T1000 (cell line): ENCODE results near the gene MND1.

Experiments
- DNase-seq: peaks from one replicate; lab custom pipeline; 2025; ENCODE audit warnings: mixed read lengths; lab: John Stamatoyannopoulos, UW

The MND1 gene

DNA sequence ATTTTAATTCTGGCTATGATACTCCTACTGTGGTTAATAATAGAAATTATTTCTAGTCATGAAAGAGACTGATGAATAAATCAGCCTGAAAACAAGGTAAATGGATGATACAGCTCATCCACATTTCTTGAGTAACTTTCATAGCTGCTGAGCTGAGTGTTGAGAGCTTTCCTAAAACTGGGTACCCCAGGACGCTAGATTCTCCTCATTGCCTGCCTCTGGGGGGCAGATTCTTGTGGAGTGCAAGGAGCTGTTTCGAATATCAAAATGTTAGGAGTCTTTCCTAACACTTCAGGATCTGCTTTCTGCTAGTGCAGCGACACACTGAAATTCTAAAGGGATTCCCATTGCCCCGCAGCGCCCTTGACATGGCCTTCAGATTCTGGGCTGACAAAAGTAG is 2.1 kb downstream of the MND1 start:
- no peak for DNase-seq

DNA sequence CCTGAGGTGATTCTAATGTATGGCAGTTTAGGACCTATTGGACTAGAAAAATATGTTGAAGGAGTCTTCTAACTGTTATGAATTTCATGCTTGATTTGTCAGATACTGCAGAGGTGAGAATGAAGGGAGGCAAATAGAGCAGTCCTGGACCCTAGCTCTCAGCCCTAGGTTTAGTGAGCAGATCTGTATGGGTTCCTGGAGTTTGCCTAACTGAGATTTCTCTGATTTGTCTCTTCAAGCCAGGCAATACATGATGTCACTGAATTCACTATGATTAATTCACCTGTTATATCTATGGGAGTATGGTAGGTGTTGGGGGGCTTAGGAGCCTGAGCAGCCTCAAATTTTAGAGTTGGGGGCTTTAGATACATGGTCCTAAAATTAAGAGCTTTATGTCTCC is 2.6 kb downstream of the MND1 start:
- no peak for DNase-seq

- DNase-seq, result no peak
These were observed 3.5 kb downstream of the MND1 start for GRCh38 chr4:153348006-153348405.

- DNase-seq, result no peak
These were observed 4.8 kb downstream of the MND1 start for GRCh38 chr4:153349206-153349805.

- no peak for DNase-seq
These were observed 17.7 kb downstream of the MND1 start for GRCh38 chr4:153362184-153362583.

DNA sequence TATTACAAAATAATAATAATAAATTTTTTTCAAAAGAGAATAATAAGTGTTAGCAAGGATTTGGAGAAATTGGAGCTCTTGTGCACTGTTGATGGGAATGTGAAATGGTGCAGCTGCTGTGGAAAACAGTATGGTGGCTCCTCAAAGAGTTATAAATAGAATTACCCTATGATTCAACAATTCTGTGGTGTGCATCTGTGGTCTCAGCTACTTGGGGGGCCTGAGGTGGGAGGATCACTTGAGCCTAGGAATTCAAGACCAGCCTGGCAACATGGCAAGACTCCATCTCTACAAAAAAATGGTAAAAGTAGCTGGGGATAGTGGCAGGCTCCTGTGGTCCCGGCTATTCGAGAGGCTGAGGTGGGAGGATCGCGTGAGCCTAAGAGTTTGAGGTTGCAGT is 19.6 kb downstream of the MND1 start:
- no peak for DNase-seq

DNA sequence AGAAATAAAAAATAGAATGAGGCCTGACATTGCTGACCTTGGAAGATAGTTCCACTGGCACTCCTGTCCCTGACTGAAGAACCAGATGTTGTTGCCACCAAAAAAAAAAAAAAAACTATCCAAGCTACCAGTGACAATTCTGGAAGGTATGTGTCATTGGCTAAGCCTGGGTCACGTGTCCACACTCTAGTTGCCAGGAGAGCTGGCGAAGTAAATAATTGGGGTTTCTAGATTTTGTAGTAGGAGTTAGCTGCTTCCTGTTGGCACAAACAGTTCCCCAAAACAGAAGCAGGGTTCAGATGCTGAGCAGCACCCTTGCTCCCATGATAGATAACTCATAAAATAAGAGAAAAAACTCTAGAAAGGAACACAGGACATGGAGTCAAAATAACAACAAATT is 20.5 kb downstream of the MND1 start:
- DNase-seq, result no peak

DNA sequence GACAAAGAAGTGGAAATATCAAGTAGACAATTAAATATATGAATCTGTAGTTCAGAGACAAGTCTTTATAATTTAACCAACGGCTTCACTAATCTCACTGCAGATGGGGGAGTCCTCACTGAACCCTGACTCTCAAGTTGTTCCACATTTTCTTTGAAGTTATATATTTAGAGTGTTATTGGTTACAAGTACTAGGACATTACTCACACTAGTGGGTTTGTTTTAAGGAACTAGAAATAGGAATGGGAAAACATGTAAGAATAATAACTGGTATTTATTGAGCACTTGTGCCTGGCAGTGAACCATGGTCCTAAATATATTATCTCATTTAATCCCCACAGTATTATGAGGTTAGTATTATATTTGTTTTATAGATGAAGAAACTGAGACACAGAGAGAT is 22.0 kb downstream of the MND1 start:
- DNase-seq, result no peak

DNA sequence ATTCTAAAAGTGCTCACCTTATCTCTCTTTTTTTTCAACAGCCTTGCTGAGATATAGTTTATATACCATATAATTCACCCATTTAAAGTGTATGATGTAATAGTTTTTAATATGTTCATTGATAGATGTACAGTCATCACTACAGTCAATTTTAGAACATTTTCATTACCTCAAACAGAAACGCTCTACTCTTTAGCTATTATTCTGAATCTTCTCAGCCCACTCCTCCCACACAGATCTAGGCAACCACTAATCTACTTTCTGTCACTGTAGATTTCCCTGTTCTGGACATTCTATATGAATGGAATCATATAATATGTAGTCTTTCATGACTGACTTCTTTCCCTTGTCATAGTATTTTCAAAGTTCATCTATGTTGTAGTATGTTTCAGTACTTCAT is 22.6 kb downstream of the MND1 start:
- DNase-seq, result no peak

DNA sequence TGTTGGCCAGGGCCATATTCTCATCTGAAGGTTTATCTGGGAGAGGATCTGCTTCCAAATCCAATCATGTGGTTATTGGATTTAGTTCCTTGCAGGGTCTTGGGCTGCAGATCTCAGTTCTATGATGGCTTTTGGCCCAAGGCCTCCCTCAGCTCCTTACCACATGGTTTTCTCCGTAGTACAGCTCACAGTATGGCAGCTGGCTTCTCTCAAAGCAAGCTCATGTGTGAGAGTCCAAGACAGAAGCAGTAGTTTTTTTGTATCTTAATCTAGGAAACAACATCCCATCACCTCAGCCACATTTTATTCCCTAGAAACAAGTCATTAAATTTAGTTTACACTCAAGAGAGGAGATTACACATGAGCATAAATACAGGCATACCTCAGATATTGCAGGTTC is 24.5 kb downstream of the MND1 start:
- DNase-seq, result no peak

DNA sequence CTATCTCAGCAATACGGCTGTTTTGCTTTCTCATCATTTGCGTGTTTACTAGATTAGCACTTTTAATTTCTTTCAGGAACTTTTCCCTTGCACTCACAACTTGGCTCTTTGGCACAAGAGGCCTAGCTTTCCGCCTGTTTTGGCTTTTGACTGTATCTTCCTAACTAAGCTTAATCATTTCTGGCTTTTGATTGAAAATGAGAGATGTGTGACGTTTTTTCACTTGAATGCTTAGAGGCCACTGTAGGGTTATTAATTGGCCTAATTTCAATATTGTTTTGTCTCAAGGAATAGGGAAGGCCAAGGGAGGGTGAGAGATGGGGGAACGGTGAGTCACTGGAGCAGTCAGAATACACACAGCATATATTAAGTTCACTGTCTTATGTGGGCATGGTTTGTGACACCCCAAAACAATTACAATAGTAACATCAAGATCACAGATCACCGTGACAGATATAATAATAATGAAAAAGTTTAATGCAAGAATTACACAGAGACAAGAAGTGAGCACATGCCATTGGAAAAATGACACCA is 27.3 kb downstream of the MND1 start:
- no peak for DNase-seq

DNA sequence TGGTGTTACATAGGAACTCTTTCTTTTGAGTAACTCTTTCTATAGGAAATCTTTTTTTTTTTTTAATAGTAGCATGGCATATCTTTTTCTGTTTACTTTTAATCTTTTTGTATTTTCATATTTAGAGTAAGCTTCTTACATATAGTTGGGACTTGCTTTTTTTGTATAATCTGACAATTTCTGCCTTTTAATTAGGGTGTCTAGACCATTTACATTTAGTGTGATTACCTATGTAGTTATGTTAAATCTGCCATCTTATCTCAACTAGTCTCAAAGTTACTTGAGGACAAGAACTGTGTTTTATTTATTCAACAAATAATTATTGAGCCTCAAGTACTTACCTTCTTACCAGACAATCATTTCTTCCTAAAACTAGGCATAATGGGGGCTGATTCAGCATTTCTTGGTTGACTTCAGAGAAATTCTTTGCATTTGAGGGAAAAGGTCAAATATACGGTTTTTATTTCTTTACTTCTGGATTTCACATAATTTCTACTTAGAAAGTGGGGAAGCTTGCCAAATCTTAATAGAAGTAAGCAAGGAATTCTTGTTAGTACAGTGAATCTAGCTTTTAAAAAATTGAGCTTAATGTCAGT is 28.6 kb downstream of the MND1 start:
- no peak for DNase-seq

DNA sequence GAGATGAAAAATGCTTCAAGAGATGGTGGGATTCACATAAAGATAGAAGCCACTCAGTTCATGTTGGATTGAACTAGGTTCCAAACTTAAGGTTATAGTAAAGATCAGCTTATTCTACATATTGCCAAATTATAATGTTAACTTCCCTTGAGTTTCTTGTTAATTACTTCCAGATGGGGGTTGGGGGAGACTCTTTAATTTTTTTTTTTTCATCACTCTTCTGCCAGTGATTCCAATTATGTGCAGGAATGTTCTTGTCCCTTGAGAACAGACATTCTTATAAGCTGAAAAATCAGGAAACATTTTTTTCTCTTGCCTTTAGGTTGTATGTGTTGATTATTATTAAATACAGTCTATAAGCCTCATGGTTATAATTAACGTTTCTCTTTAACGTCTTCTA is 30.0 kb downstream of the MND1 start:
- no peak for DNase-seq

DNA sequence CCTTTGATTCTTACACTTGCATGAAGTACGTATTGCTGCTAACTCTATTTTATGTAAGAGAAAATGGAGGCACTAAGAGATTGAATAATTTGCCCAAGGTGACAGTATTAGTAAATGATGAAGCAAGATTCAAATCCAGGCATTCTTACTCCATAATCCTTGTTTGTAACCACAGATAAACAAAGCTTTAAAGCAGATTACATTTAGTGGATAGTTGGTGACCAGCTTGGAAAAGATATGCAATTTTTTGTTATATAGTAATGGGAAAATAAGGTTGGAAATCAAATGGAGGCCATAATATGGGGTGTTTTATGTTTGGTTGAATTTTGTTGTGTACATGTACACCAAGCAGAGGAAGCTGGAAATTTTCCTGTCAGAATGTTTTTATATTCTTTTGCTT is 30.8 kb downstream of the MND1 start:
- no peak for DNase-seq

- no peak for DNase-seq
These were observed 38.6 kb downstream of the MND1 start for GRCh38 chr4:153383131-153383530.

DNA sequence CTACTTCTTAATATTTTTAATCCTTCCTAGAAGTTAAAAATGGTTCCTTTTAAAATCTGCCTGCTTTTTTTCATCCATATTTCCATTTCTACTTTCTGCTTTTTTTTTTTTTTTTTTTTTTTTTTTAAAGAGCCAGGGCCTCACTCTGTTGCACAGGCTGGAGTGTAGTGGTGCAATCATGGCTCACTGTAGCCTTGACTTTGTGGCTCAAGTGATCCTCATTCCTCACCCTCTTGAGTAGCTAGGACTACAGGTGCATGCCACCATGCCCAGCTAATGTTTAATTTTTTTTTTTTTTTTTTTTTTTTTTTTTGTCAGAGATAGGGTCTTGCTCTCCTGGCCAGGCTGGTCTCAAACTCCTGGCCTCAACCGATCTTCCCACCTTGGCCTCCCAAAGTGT is 39.7 kb downstream of the MND1 start:
- DNase-seq, result no peak

DNA sequence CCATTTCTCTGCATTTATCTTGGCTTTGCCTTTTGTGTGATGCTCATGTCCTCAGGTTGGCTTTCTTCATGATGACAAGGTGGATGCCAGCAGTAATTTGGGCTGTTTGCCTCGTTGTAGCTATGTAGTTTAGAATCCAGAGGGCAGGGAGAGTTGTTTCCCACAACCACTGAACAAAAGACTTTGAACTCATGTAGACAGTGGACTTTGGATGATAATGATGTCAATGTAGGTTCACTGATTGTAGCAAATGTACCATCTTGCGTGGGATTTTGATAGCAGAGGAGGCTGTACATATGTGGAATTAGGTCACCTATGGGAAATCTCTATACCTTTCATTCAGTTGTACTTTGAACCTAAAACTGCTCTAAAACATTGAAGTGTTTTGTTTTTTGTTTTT is 41.3 kb downstream of the MND1 start:
- no peak for DNase-seq

DNA sequence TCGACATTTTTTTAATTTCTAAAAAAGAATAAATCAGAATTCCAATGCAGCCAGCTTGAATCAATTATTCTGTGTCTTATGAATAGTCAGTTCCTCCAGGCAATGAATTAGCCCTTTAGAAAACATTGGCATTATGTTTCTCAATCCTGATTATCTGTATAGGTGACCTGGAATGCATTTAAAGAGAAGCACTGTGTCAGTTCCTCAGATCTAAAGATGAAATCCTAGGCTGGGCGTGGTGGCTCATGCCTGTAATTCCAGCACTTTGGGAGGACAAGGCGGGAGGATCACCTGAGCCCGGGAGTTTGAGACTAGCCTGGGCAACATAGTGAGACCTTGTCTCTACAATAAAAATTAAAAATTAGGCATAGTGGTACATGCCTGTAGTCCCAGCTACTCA is 43.5 kb downstream of the MND1 start:
- DNase-seq, result no peak

DNA sequence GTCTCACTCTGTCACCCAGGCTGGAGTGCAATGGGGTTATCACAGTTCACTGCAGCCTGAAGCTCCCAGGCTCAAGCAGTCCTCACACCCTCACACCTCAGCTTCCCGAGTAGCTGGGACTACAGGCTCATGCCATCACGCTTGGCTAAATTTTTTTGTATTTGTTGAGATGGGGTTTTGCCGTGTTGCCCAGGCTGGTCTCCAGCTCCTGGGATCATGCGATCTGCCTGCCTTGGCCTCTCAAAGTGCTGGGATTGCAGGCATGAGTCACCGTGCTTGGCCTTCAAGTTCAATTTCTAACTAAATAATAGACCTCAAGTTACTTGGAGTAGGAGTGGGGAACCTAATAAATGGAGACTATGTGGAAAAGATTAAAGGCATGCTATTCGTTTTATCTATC is 48.9 kb downstream of the MND1 start:
- no peak for DNase-seq

DNA sequence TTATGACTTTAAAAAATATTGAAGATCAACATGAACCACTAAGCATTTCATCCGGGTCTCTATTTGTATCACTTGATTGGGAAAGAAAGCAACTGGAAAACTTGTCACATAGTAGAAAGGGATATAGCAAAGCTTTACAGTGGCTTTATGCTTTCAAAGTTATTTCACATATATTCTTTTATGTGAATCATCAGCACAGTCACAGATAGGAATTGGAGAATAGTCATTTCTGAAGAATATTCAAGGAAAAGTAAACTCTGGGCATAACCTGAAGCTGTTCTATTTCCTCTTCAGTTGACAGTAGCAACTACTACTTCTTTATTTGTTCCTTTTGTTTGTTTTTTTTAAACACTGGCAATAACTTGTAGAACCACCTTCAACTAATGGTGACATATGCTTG is 50.5 kb downstream of the MND1 start:
- DNase-seq, result no peak

DNA sequence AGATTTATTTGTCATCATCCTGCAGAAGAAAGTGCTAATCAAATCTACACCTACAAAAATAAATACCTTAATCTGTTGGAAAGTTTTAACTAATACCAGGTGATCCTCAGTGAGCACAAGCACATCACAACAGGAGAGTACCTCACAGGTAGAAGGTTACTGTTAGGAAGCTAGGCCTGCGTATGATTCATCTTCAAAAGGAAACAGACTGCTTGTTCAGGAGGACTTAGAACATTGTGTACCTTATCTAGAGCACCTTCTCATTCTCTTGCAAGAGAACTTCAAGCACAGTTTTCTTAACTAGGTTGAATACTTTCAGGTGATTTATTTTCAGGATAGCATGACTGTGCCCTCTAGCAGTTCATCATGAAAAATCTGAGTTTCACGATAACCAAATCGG is 54.2 kb downstream of the MND1 start:
- DNase-seq, result no peak

DNA sequence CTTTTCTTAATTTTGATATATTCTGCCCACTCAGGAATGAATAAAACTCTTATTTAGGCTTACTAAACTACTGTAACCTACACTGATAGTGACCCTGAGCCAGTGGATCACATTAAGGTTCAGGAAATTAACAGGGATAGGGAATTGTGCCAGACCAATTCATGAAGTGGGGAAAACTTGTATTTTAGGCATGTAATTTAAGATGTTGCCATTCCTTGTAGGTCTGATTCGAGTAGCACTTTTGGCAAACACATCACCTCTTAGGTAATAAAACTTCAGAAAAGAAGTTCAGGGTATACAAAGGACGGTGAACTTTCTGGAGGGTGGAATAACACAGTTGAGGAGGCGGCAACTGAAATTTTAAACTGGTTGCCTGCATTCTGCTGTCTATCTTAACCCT is 54.9 kb downstream of the MND1 start:
- DNase-seq, result no peak

GRCh38 chr4:153401501-153401900 is 57.0 kb downstream of the MND1 start:
- no peak for DNase-seq

GRCh38 chr4:153402366-153402765 is 57.9 kb downstream of the MND1 start:
- no peak for DNase-seq
